HEK293T (cell line): ENCODE data around the gene SAMD14.

Experiments
- CTCF ChIA-PET: fragments of 350-600 bp; formaldehyde crosslinking; extraction: SDS; loops from one replicate; lab custom pipeline; 2021; ENCODE audit warnings: antibody characterized with exemption, inconsistent platforms; lab: Yijun Ruan, JAX
- POLR2A ChIA-PET: fragments of 350-600 bp; formaldehyde crosslinking; extraction: SDS; loops from one replicate; lab custom pipeline; 2020; ENCODE audit warnings: antibody characterized with exemption, inconsistent platforms; lab: Yijun Ruan, JAX
- DNase-seq: peaks from one replicate; pipeline ENCODE4 v3.0.0; 2012; ENCODE audit warnings: mixed read lengths; ENCODE audit errors: extremely low spot score
- ARNT ChIP-seq: fragments of 450-650 bp; IDR thresholded peaks from 2 replicates; pipeline ENCODE4 v1.6.1; 2017; ENCODE audit warnings: mild to moderate bottlenecking
- BHLHE40 ChIP-seq: fragments of 450-650 bp; IDR thresholded peaks from 2 replicates; pipeline ENCODE4 v1.6.1; 2016; ENCODE audit warnings: mild to moderate bottlenecking, moderate library complexity, borderline replicate concordance
- CTBP1 ChIP-seq: fragments of 450-650 bp; IDR thresholded peaks from 2 replicates; pipeline ENCODE4 v1.6.1; 2016; ENCODE audit warnings: borderline replicate concordance
- ELF4 ChIP-seq: fragments of 450-650 bp; IDR thresholded peaks from 2 replicates; pipeline ENCODE4 v1.6.1; 2017; ENCODE audit warnings: antibody characterized with exemption
- FOXA1 ChIP-seq: fragments of 450-650 bp; IDR thresholded peaks from 2 replicates; pipeline ENCODE4 v1.6.1; 2016; ENCODE audit warnings: mild to moderate bottlenecking
- FOXK2 ChIP-seq: fragments of 450-650 bp; IDR thresholded peaks from 2 replicates; pipeline ENCODE4 v1.6.1; 2016; ENCODE audit warnings: mild to moderate bottlenecking
- FOXM1 ChIP-seq: fragments of 450-650 bp; IDR thresholded peaks from 2 replicates; pipeline ENCODE4 v1.6.1; 2017; ENCODE audit warnings: mild to moderate bottlenecking, borderline replicate concordance
- HDGF ChIP-seq: fragments of 450-650 bp; IDR thresholded peaks from 2 replicates; pipeline ENCODE4 v1.6.1; 2017; ENCODE audit warnings: antibody characterized with exemption, borderline replicate concordance
- L3MBTL2 ChIP-seq: fragments of 450-650 bp; conservative IDR thresholded peaks from 2 replicates; pipeline ENCODE4 v1.6.1; 2016; ENCODE audit warnings: mild to moderate bottlenecking
- LEF1 ChIP-seq: fragments of 450-650 bp; IDR thresholded peaks from 2 replicates; pipeline ENCODE4 v1.6.1; 2017; ENCODE audit warnings: mild to moderate bottlenecking, borderline replicate concordance
- NFRKB ChIP-seq: fragments of 450-650 bp; IDR thresholded peaks from 2 replicates; pipeline ENCODE4 v1.6.1; 2016; ENCODE audit warnings: mild to moderate bottlenecking, moderate library complexity
- SP1 ChIP-seq: fragments of 450-650 bp; IDR thresholded peaks from 2 replicates; pipeline ENCODE4 v1.6.1; 2017
- SUZ12 ChIP-seq: fragments of 450-650 bp; IDR thresholded peaks from 2 replicates; pipeline ENCODE4 v1.6.1; 2016; ENCODE audit warnings: mild to moderate bottlenecking
- TARDBP ChIP-seq: fragments of 450-650 bp; IDR thresholded peaks from 2 replicates; pipeline ENCODE4 v1.6.1; 2016
- ZNF384 ChIP-seq: fragments of 450-650 bp; IDR thresholded peaks from 2 replicates; pipeline ENCODE4 v1.6.1; 2016
- TF ChIP-seq, protein P1 (sequence below): fragments of 450-650 bp; IDR thresholded peaks from 2 replicates; pipeline ENCODE4 v1.6.1; 2016

Gene SAMD14

DNA sequence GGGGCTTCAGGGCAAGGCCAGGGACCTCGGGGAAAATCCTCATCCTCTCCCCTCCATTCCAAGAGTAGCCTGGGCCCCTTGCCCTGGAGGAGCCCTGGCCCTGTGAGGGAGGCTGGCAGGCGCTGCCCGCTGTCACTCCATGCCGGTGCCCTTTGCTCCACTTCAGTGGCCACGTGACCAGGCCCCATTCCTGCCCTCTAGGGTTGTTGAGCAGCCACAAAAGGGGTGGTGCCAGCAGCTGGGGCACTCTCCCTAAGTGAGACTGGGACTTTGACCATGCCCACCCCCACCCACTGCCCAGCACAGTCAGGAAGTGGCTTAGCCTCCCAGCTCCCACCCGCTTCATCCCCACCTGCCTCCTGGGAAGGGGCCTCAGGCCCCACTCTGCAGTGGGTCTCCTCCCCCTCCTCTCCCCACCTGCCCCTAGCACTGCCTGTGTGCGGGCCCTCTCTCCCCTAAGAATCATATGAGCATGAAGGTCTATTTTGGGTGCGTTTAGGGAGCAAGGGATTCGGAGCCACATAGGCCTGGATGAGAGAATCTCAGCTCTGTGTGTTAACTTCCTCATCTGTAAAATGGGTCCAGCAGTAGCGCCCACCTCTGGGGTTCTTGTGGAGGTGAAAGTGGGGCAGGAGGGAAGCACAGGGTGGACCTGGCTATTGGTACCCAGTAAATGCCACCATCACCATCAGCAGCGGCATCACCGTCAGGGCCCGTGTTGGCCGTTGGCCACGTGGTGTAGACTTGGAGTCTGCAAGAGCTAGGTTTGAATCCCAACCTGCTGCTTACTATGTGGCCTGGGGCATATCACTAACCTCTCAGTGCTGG lies 27.6 kb downstream of the SAMD14 start:
- TF ChIP-seq ELF4 (no peak), SP1 (no peak), LEF1 (no peak), FOXM1 (no peak), NFRKB (no peak)
- POLR2A ChIA-PET: interaction anchor here (1.7 kb wide), 1 partner anchor 50 kb away, joined by 6 read pairs; no protein-coding TSS in a partner anchor
- DNase-seq: no peak
- CTCF ChIA-PET: interaction anchor here (1.1 kb wide), 1 partner anchor 8 kb away, joined by 4 read pairs; no protein-coding TSS in a partner anchor

DNA sequence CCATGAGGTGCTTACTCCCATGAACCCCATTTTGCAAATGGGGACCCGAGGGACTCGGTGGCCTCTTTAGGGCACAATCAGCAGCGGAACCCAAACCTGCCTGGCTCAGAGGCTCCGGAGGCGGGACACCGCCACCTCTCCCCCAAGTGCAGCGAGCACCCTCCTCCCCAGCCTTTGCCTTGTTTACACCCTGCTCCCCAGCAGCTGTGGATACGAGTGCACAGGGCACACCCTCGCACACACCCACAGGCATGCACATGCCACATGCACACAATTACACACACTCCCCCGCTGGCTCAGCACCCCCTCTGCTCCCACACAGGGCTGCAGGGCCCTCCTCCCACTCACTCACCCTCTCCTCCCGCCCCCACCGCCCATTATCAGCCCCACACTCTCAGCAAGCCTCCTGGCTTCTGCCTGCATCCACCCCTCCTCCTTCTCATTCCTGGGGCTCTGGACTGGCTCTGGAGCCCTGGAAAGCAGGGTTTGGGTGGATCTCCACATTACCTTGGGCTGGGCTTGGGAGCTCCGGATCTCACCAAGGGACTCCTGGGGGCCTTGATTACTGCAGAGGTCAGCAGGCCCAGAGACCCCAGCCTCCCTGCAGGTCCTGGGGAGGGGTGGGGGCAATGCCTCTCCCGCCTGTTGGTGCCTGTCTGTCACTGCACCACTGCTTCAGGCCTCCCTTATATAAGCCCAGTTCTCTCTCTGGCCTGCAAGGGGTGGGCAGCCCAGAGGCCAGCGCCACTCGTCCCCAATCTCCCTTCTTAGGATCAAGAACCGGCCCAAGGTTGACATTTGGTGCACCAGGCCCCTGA lies 28.4 kb downstream of the SAMD14 start:
- POLR2A ChIA-PET: interaction anchor here (0.7 to 1.7 kb wide), 5 partner anchors 10 to 50 kb away, joined by 3 to 6 read pairs (median 3); no protein-coding TSS in a partner anchor
- TF ChIP-seq, protein P1, sequence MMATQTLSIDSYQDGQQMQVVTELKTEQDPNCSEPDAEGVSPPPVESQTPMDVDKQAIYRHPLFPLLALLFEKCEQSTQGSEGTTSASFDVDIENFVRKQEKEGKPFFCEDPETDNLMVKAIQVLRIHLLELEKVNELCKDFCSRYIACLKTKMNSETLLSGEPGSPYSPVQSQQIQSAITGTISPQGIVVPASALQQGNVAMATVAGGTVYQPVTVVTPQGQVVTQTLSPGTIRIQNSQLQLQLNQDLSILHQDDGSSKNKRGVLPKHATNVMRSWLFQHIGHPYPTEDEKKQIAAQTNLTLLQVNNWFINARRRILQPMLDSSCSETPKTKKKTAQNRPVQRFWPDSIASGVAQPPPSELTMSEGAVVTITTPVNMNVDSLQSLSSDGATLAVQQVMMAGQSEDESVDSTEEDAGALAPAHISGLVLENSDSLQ: no peak
- TF ChIP-seq SUZ12 (no peak), L3MBTL2 (no peak), ZNF384 (no peak), LEF1 (no peak), HDGF (no peak), ELF4 (no peak), BHLHE40 (no peak), NFRKB (no peak), SP1 (no peak), ARNT (no peak), FOXA1 (no peak), FOXM1 (no peak), TARDBP (no peak)
- CTCF ChIA-PET: interaction anchor here (1.0 kb wide), 1 partner anchor 13 kb away, joined by 3 read pairs; no protein-coding TSS in a partner anchor
- DNase-seq: no peak

DNA sequence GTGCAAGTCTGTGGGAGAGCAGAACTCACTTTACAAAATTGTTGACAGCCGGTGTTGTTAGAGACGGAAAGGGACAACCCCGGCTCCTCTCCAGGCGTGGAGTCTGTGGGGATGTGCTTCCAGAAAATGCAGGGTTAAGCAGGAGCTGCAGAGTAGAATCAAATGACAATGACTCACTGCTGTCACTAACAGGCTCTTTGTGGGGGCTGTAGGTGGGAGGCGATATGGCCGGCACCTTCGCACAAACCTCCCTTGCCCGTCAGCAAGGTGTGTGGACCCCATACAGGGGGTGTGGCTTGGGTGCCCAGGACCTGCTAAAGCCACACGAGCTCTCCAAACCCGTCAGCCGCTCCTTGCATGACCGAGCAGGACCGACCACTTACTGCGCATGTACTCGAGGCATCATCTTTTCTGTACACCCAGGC lies 29.0 kb downstream of the SAMD14 start:
- POLR2A ChIA-PET: interaction anchor here (0.7 to 1.7 kb wide), 5 partner anchors 10 to 51 kb away, joined by 3 to 6 read pairs (median 3); no protein-coding TSS in a partner anchor
- CTCF ChIA-PET: interaction anchor here (1.0 kb wide), 1 partner anchor 14 kb away, joined by 3 read pairs; no protein-coding TSS in a partner anchor
- no peak for DNase-seq
- TF ChIP-seq, protein P1: no peak
- TF ChIP-seq FOXK2 (no peak), L3MBTL2 (no peak), BHLHE40 (no peak), ELF4 (no peak), NFRKB (no peak)

DNA sequence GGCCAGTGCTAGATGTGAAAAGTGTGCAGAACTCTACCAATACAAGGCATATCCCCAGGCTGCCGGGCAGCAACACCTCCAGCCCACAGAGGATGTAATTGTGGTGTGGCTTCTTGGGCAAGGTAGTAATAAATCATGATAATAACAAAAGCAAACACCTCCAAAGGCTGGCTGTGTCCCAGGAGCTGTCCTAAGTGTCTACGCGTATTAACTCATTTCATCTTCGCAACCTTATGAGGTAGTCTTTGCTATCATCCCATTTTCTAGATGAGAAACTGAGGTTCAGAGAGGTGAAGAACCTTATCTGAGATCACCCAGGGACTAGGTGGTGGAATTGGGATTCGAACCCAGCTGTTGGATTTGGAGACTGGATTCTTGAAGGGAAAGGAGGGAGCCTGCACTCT lies 29.5 kb downstream of the SAMD14 start:
- POLR2A ChIA-PET: interaction anchor here (0.9 to 1.7 kb wide), 4 partner anchors 11 to 51 kb away, joined by 3 to 6 read pairs (median 4); no protein-coding TSS in a partner anchor
- CTCF ChIA-PET: interaction anchor here (1.0 kb wide), 2 partner anchors 14 kb away, joined by 3 to 4 read pairs; no protein-coding TSS in a partner anchor
- no peak for TF ChIP-seq FOXA1
- no peak for TF ChIP-seq LEF1
- no peak for TF ChIP-seq FOXM1
- no peak for TF ChIP-seq SP1
- no peak for TF ChIP-seq ARNT
- TF ChIP-seq BHLHE40: no peak
- no peak for TF ChIP-seq SUZ12
- TF ChIP-seq HDGF: no peak
- no peak for TF ChIP-seq NFRKB
- TF ChIP-seq, protein P1: no peak
- no peak for TF ChIP-seq ZNF384
- TF ChIP-seq ELF4: no peak
- no peak for TF ChIP-seq FOXK2
- TF ChIP-seq CTBP1: no peak
- TF ChIP-seq L3MBTL2: no peak
- TF ChIP-seq TARDBP: no peak
- no peak for DNase-seq

DNA sequence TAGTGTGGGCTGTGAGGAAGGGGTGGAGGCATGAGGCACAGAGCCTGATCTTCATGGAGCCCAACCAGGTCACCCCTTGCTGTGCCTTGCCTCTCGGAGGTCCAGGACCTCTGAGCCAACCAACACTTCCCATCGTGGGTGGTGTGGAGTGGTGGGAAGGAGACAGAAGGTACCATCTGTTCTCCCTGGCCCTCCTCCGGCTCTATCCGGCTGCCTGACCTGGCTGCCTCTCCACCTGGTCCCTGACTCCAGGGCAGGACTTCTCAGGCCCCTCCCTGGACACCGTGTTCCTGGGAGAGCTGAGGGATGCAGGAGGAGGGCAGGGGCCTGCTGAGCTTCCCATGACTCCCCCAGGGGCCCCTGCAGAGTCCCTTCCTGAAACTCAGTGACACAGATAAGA lies 31.0 kb downstream of the SAMD14 start:
- no peak for DNase-seq
- no peak for TF ChIP-seq TARDBP
- TF ChIP-seq NFRKB: no peak
- TF ChIP-seq HDGF: no peak
- TF ChIP-seq SUZ12: no peak
- TF ChIP-seq ELF4: no peak
- TF ChIP-seq, protein P1: no peak
- TF ChIP-seq L3MBTL2: no peak
- no peak for TF ChIP-seq LEF1
- no peak for TF ChIP-seq FOXK2
- no peak for TF ChIP-seq SP1
- no peak for TF ChIP-seq CTBP1
- no peak for TF ChIP-seq FOXA1
- TF ChIP-seq BHLHE40: no peak
- no peak for TF ChIP-seq ARNT
- no peak for TF ChIP-seq ZNF384
- ChIA-PET POLR2A (no interaction called here), CTCF (no interaction called here)
